Neuronal stem cell (in vitro differentiated cells): Measurements from ENCODE around the gene PARD3B.
A peak's percentile ranks its signal among the peaks of the same experiment; 100 is the strongest.

Experiments used
- DNase-seq: peaks from one replicate; pipeline ENCODE4 v3.0.0-alpha.2; 2013; ENCODE audit warnings: low spot score
- H2AFZ ChIP-seq: one replicate; pipeline ENCODE4 v1.6.1; 2013; ENCODE audit warnings: mild to moderate bottlenecking, low read length, inconsistent platforms
- H2AK5ac ChIP-seq: 2 replicates; pipeline ENCODE4 v1.6.1; 2013; ENCODE audit warnings: low read depth, mild to moderate bottlenecking, inconsistent platforms, low read length, moderate library complexity, mixed read lengths
- H2BK120ac ChIP-seq: 2 replicates; pipeline ENCODE4 v1.6.1; 2013; ENCODE audit warnings: low read depth, mild to moderate bottlenecking, inconsistent platforms, low read length, moderate library complexity, mixed read lengths
- H2BK12ac ChIP-seq: one replicate; pipeline ENCODE4 v1.6.1; 2013; ENCODE audit warnings: low read length, inconsistent platforms
- H2BK15ac ChIP-seq: 2 replicates; pipeline ENCODE4 v1.6.1; 2013; ENCODE audit warnings: mild to moderate bottlenecking, low read length, inconsistent platforms, mixed read lengths
- H2BK5ac ChIP-seq: one replicate; pipeline ENCODE4 v1.6.1; 2013; ENCODE audit warnings: inconsistent platforms, mild to moderate bottlenecking, low read length, moderate library complexity
- H3K14ac ChIP-seq: one replicate; pipeline ENCODE4 v1.6.1; 2013; ENCODE audit warnings: low read length, inconsistent platforms
- H3K18ac ChIP-seq: 2 replicates; pipeline ENCODE4 v1.6.1; 2013; ENCODE audit warnings: low read length, inconsistent platforms
- H3K23ac ChIP-seq: 2 replicates; pipeline ENCODE4 v1.6.1; 2013; ENCODE audit warnings: low read depth, mild to moderate bottlenecking, mixed read lengths, low read length, inconsistent platforms; ENCODE audit not compliant: poor library complexity
- H3K27ac ChIP-seq: replicated peaks from 3 replicates; pipeline ENCODE4 v1.5.1; 2013; ENCODE audit warnings: low read length, inconsistent platforms
- H3K27me3 ChIP-seq, 3 experiments: 2 replicates each; pipeline ENCODE4 v1.6.1; 2013; ENCODE audit warnings: low read length in 3 of 3, mild to moderate bottlenecking in 2 of 3, inconsistent platforms in 1 of 3, low read depth in 1 of 3, mixed read lengths in 1 of 3, moderate library complexity in 1 of 3; ENCODE audit not compliant: control insufficient read depth in 3 of 3, insufficient read depth in 3 of 3
- H3K36me3 ChIP-seq, 2 donors: replicated peaks in 1 of 2; 2 replicates each; pipeline ENCODE4 v1.6.1; 2013; ENCODE audit warnings: low read length in 2 of 2; ENCODE audit not compliant: control insufficient read depth in 2 of 2, insufficient read depth in 2 of 2
- H3K4ac ChIP-seq: 2 replicates; pipeline ENCODE4 v1.6.1; 2013; ENCODE audit warnings: inconsistent platforms, mild to moderate bottlenecking, low read length, moderate library complexity
- H3K4me1 ChIP-seq, 2 donors: 1 replicate in 1 of 2; 2 replicates in 1 of 2; pipeline ENCODE4 v1.6.1; 2013; ENCODE audit warnings: low read length in 2 of 2, low read depth in 1 of 2; ENCODE audit not compliant: control insufficient read depth in 2 of 2, insufficient read depth in 1 of 2
- H3K4me2 ChIP-seq: one replicate; pipeline ENCODE4 v1.6.1; 2013; ENCODE audit warnings: mild to moderate bottlenecking, low read length, inconsistent platforms; ENCODE audit not compliant: insufficient read depth, poor library complexity, severe bottlenecking
- H3K4me3 ChIP-seq, 2 donors: 2 replicates each; pipeline ENCODE4 v1.5.1; 2013; ENCODE audit warnings: low read length in 2 of 2, mild to moderate bottlenecking in 2 of 2, inconsistent platforms in 1 of 2, moderate library complexity in 1 of 2
- H3K79me1 ChIP-seq: one replicate; pipeline ENCODE4 v1.6.1; 2013; ENCODE audit warnings: low read depth, mild to moderate bottlenecking, inconsistent platforms, low read length, moderate library complexity
- H3K9ac ChIP-seq: one replicate; pipeline ENCODE4 v1.6.1; 2013; ENCODE audit warnings: mild to moderate bottlenecking, low read depth, low read length, inconsistent platforms; ENCODE audit not compliant: poor library complexity
- H3K9me3 ChIP-seq, 2 donors: replicated peaks in 1 of 2; 2 replicates each; pipeline versions ENCODE3 to v1.6.1; 2013; ENCODE audit warnings: low read length in 2 of 2, mild to moderate bottlenecking in 2 of 2, inconsistent platforms in 1 of 2, low read depth in 1 of 2, mixed read lengths in 1 of 2, moderate library complexity in 1 of 2; ENCODE audit not compliant: control insufficient read depth in 2 of 2, insufficient read depth in 1 of 2
- H4K8ac ChIP-seq: one replicate; pipeline ENCODE4 v1.6.1; 2013; ENCODE audit warnings: low read depth, mild to moderate bottlenecking, inconsistent platforms, low read length, moderate library complexity
- H4K91ac ChIP-seq: one replicate; pipeline ENCODE4 v1.6.1; 2013; ENCODE audit warnings: low read length, low read depth, mild to moderate bottlenecking, inconsistent platforms; ENCODE audit not compliant: poor library complexity
- WGBS, 2 donors: extraction: QIAGEN DNeasy Blood & Tissue Kit; methylation state at CpG; one replicate each; pipeline ENCODE4 v1.1.7; 2013; ENCODE audit warnings: missing lambda C conversion rate in 2 of 2, mixed read lengths in 1 of 2; ENCODE audit not compliant: insufficient read length in 2 of 2, insufficient replicate concordance in 1 of 2; ENCODE audit errors: extremely low coverage in 2 of 2; 5-methylcytosine and 5-hydroxymethylcytosine counted together

PARD3B gene

GRCh38 chr2:204982303-204982702 is 437.0 kb downstream of the PARD3B start:
- H2AK5ac ChIP-seq: peak overlapping the region; percentile 56
- no peak overlapping the region for H3K9ac ChIP-seq
- no peaks in the 10 kb centered on the region for H3K9me3 ChIP-seq
- H2BK15ac ChIP-seq: no peak overlapping the region
- WGBS, 2 donors: no CpG with 5 or more reads among the region's 2 CpGs
- no peak overlapping the region for H4K91ac ChIP-seq
- H3K23ac ChIP-seq: no peak overlapping the region
- no peak for DNase-seq
- no peak overlapping the region for H4K8ac ChIP-seq
- no peak overlapping the region for H3K4me3 ChIP-seq
- no peak overlapping the region for H2BK5ac ChIP-seq
- no peak overlapping the region for H2BK120ac ChIP-seq
- H2BK12ac ChIP-seq: no peak overlapping the region
- peaks cover 7 to 8% of the 10 kb centered on the region in 2 donors for H3K4me1 ChIP-seq
- H3K36me3 ChIP-seq: no peaks in the 10 kb centered on the region
- H3K27ac ChIP-seq: no peak overlapping the region
- no peak overlapping the region for H3K14ac ChIP-seq
- H3K79me1 ChIP-seq: no peaks in the 10 kb centered on the region
- H3K18ac ChIP-seq: no peak overlapping the region
- no peak overlapping the region for H2AFZ ChIP-seq
- H3K27me3 ChIP-seq: no peaks in the 10 kb centered on the region
- no peak overlapping the region for H3K4ac ChIP-seq
- no peak overlapping the region for H3K4me2 ChIP-seq

- no peak overlapping the region for H4K8ac ChIP-seq
- no peak overlapping the region for H3K4me2 ChIP-seq
- WGBS, 2 donors: no CpG with 5 or more reads among the region's 3 CpGs
- H3K4ac ChIP-seq: no peak overlapping the region
- H3K23ac ChIP-seq: no peak overlapping the region
- no peak overlapping the region for H3K18ac ChIP-seq
- no peaks in the 10 kb centered on the region for H3K27me3 ChIP-seq
- no peak overlapping the region for H2AFZ ChIP-seq
- no peak overlapping the region for H2BK120ac ChIP-seq
- H3K4me1 ChIP-seq: peaks cover 7 to 8% of the 10 kb centered on the region in 2 donors
- H3K14ac ChIP-seq: no peak overlapping the region
- no peaks in the 10 kb centered on the region for H3K36me3 ChIP-seq
- no peak overlapping the region for H2BK12ac ChIP-seq
- H3K79me1 ChIP-seq: no peaks in the 10 kb centered on the region
- no peak overlapping the region for H3K4me3 ChIP-seq
- DNase-seq: no peak
- no peak overlapping the region for H2BK15ac ChIP-seq
- no peak overlapping the region for H2AK5ac ChIP-seq
- no peak overlapping the region for H3K27ac ChIP-seq
- no peak overlapping the region for H4K91ac ChIP-seq
- no peaks in the 10 kb centered on the region for H3K9me3 ChIP-seq
- H3K9ac ChIP-seq: no peak overlapping the region
- no peak overlapping the region for H2BK5ac ChIP-seq
These were observed 439.2 kb downstream of the PARD3B start for GRCh38 chr2:204984518-204984917.

GRCh38 chr2:204986641-204987040 is 441.4 kb downstream of the PARD3B start:
- Histone ChIP-seq H2BK12ac (no peak overlapping the region), H3K4me3 (no peak overlapping the region), H3K4me2 (no peak overlapping the region), H3K9ac (no peak overlapping the region), H3K4me1 (peaks cover 7 to 8% of the 10 kb centered on the region in 2 donors), H4K8ac (no peak overlapping the region), H2BK120ac (no peak overlapping the region), H3K27me3 (no peaks in the 10 kb centered on the region), H2BK5ac (no peak overlapping the region), H2AFZ (no peak overlapping the region), H3K18ac (no peak overlapping the region), H3K79me1 (no peaks in the 10 kb centered on the region), H3K9me3 (no peaks in the 10 kb centered on the region), H4K91ac (no peak overlapping the region), H3K4ac (no peak overlapping the region), H2AK5ac (no peak overlapping the region), H3K14ac (no peak overlapping the region), H3K23ac (no peak overlapping the region), H3K36me3 (no peaks in the 10 kb centered on the region), H3K27ac (no peak overlapping the region), H2BK15ac (no peak overlapping the region)
- no peak for DNase-seq
- no CpG with 5 or more reads among the region's 5 CpGs for WGBS, 2 donors

- Histone ChIP-seq H3K9me3 (no peaks in the 10 kb centered on the region), H4K91ac (no peak overlapping the region), H3K23ac (no peak overlapping the region), H3K9ac (no peak overlapping the region), H3K79me1 (no peaks in the 10 kb centered on the region), H4K8ac (no peak overlapping the region), H3K27me3 (no peaks in the 10 kb centered on the region), H3K4ac (no peak overlapping the region), H2BK120ac (no peak overlapping the region), H2BK15ac (no peak overlapping the region), H3K27ac (no peak overlapping the region), H2BK5ac (no peak overlapping the region), H2BK12ac (no peak overlapping the region), H3K18ac (no peak overlapping the region), H3K14ac (no peak overlapping the region), H2AFZ (no peak overlapping the region), H3K36me3 (no peaks in the 10 kb centered on the region), H3K4me3 (no peak overlapping the region), H2AK5ac (no peak overlapping the region), H3K4me1 (peaks cover 3 to 5% of the 10 kb centered on the region in 2 donors), H3K4me2 (no peak overlapping the region)
- DNase-seq: no peak
- no CpG with 5 or more reads among the region's 3 CpGs for WGBS, 2 donors
These were observed 443.6 kb downstream of the PARD3B start for GRCh38 chr2:204988836-204989235.
